ENCODE results near the gene NTN4.

DNA sequence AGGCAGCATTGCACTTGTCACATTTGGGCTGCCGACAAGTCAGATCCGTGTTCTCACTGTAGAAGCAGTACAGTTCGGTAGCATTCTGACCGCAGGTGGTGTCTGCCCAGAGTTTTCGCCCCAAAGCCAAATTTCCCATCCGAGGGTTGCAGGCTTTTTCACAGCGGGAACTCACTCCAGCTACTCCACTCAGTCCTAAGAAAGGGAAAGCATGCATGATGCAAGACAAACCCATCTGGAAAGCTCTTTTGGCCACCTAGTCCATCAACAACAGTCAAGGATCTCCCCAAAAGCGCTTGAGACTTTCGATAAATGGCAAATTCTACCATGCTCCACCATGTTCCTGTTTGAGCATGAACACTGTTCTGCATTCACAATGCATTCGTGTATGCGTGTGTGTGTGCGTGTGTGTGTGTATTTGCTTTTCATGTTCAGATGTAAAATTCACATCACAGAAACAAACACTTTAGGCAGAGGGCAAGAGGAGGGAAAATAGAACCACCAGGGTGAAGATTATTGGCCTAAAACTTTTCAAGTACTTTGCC, 3.2 kb downstream of the NTN4 start:
- TF ChIP-seq, protein P1, sequence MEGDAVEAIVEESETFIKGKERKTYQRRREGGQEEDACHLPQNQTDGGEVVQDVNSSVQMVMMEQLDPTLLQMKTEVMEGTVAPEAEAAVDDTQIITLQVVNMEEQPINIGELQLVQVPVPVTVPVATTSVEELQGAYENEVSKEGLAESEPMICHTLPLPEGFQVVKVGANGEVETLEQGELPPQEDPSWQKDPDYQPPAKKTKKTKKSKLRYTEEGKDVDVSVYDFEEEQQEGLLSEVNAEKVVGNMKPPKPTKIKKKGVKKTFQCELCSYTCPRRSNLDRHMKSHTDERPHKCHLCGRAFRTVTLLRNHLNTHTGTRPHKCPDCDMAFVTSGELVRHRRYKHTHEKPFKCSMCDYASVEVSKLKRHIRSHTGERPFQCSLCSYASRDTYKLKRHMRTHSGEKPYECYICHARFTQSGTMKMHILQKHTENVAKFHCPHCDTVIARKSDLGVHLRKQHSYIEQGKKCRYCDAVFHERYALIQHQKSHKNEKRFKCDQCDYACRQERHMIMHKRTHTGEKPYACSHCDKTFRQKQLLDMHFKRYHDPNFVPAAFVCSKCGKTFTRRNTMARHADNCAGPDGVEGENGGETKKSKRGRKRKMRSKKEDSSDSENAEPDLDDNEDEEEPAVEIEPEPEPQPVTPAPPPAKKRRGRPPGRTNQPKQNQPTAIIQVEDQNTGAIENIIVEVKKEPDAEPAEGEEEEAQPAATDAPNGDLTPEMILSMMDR (optimal IDR thresholded peaks at IDR 0.05 in 1 of 3, IDR thresholded peaks at IDR 0.05 in 1 of 3, conservative IDR thresholded peaks at IDR 0.05 in 1 of 3; ENCODE audit: extremely low read depth in 1 of 3, insufficient read depth in 2 of 3, low read length in 3 of 3): no peak
- TF ChIP-seq EZH2 (IDR thresholded peaks at IDR 0.05; ENCODE audit: low read length): no peak
